Esophagus muscularis mucosa (tissue), 4 donors: ENCODE data around the gene ITGBL1. TPM values are rescaled to one million over a fixed set of nuclear protein-coding genes. Genes with fewer than 3 reads are reported as not detected.

Experiments used
- DNase-seq: peaks from one replicate; pipeline ENCODE4 v3.0.0-alpha.2; 2017; ENCODE audit errors: extremely low spot score
- H3K27ac ChIP-seq, 4 donors: fragments of 200-600 bp; sonication (generic); replicated peaks in 1 of 4; 1 replicate in 3 of 4; 2 replicates in 1 of 4; pipeline ENCODE4 v1.5.1; 2016 to 2019; ENCODE audit warnings: mild to moderate bottlenecking in 1 of 4
- H3K27me3 ChIP-seq, 4 donors: fragments of 200-600 bp; sonication (generic); one replicate each; pipeline versions ENCODE4 v1.5.1 to v1.6.0; 2016 to 2019
- H3K36me3 ChIP-seq, 4 donors: fragments of 200-600 bp; sonication (generic); one replicate each; pipeline ENCODE4 v1.5.1; 2016 to 2019
- H3K4me1 ChIP-seq, 4 donors: fragments of 200-600 bp; sonication (generic); one replicate each; pipeline ENCODE4 v1.5.1; 2016 to 2019
- H3K4me3 ChIP-seq, 4 donors: fragments of 200-600 bp; sonication (generic); 1 replicate in 2 of 4; 2 replicates in 2 of 4; pipeline ENCODE4 v1.5.1; 2016 to 2019; ENCODE audit warnings: mild to moderate bottlenecking in 4 of 4, moderate library complexity in 1 of 4
- H3K9me3 ChIP-seq, 4 donors: fragments of 200-600 bp; sonication (generic); 1 replicate in 3 of 4; 2 replicates in 1 of 4; pipeline ENCODE4 v1.5.1; 2016 to 2019
- EP300 ChIP-seq: sonication (generic); formaldehyde crosslinking; IDR thresholded peaks from one replicate; pipeline ENCODE4 v1.6.1; 2017; ENCODE audit warnings: antibody characterized with exemption
- POLR2A ChIP-seq: fragments of 450-650 bp; IDR thresholded peaks from one replicate; pipeline ENCODE4 v1.6.1; 2017; ENCODE audit warnings: antibody characterized with exemption, moderate library complexity, mild to moderate bottlenecking, low read depth
- POLR2AphosphoS5 ChIP-seq, 2 donors: sonication (generic); formaldehyde crosslinking; IDR thresholded peaks; one replicate each; pipeline ENCODE4 v1.6.1; 2017; ENCODE audit warnings: antibody characterized with exemption in 2 of 2
- WGBS: methylation state at CpG from one replicate; pipeline ENCODE4 v1.1.5; 2018; 5-methylcytosine and 5-hydroxymethylcytosine counted together
- intact Hi-C: fragments of 100-400 bp; cut with DNase I; formaldehyde crosslinking; loops from one replicate; pipeline ENCODE4 v1.15.1; 2023
- total RNA-seq, 4 donors: library from RNA; depleted of rRNA; stranded (reverse); fragments of >200 nt; gene quantifications; one replicate each; pipeline versions ENCODE4 v1.1.0 to v1.2.1, GENCODE V29; 2016
- TF ChIP-seq, protein P1 (sequence below), 3 experiments: fragments of 200-600 bp in 2 of 3; fragments of 450-650 bp in 1 of 3; sonication (generic) in 2 of 3; IDR thresholded peaks; one replicate each; pipeline ENCODE4 v1.5.1; 2017 to 2019; ENCODE audit warnings: antibody characterized with exemption in 3 of 3, mild to moderate bottlenecking in 2 of 3, moderate library complexity in 1 of 3

The ITGBL1 gene
- total RNA-seq, 4 donors from 2014 or later = 8.3 to 20.0 (median 13.8) TPM

DNA sequence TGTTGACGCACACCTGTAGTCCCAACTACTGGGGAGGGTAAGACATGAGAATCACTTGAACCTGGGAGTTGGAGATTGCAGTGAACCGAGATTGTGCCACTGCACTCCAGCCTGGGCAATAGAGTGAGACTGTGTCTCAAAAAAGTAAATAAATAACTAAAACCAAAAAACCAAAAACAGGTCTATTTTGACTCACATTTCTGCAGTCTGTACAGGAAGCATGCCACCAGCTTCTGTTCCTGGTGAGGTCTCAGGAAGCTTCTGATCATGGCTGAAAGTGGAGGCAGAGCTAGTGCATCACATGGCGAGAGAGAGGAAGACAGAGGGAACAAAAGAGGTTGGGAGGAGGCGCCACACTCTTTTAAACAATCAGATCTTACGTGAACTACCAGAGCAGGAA lies 142.5 kb downstream of the ITGBL1 start:
- no peak for DNase-seq
- intact Hi-C loops = no loop called here
- TF ChIP-seq, protein P1, sequence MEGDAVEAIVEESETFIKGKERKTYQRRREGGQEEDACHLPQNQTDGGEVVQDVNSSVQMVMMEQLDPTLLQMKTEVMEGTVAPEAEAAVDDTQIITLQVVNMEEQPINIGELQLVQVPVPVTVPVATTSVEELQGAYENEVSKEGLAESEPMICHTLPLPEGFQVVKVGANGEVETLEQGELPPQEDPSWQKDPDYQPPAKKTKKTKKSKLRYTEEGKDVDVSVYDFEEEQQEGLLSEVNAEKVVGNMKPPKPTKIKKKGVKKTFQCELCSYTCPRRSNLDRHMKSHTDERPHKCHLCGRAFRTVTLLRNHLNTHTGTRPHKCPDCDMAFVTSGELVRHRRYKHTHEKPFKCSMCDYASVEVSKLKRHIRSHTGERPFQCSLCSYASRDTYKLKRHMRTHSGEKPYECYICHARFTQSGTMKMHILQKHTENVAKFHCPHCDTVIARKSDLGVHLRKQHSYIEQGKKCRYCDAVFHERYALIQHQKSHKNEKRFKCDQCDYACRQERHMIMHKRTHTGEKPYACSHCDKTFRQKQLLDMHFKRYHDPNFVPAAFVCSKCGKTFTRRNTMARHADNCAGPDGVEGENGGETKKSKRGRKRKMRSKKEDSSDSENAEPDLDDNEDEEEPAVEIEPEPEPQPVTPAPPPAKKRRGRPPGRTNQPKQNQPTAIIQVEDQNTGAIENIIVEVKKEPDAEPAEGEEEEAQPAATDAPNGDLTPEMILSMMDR (IDR thresholded peaks at IDR 0.05) = no peak
- TF ChIP-seq POLR2A = no peak
- TF ChIP-seq POLR2AphosphoS5 (IDR thresholded peaks at IDR 0.05) = no peak
- TF ChIP-seq EP300 = no peak
- 88% methylated on average over 5 of the region's 5 CpGs for WGBS
- no peaks in the 10 kb centered on the region for H3K9me3 ChIP-seq
- no peak overlapping the region for H3K27ac ChIP-seq
- no peaks in the 10 kb centered on the region for H3K4me1 ChIP-seq
- H3K36me3 ChIP-seq = no peaks in the 10 kb centered on the region
- H3K27me3 ChIP-seq = no peaks in the 10 kb centered on the region
- H3K4me3 ChIP-seq = no peak overlapping the region

DNA sequence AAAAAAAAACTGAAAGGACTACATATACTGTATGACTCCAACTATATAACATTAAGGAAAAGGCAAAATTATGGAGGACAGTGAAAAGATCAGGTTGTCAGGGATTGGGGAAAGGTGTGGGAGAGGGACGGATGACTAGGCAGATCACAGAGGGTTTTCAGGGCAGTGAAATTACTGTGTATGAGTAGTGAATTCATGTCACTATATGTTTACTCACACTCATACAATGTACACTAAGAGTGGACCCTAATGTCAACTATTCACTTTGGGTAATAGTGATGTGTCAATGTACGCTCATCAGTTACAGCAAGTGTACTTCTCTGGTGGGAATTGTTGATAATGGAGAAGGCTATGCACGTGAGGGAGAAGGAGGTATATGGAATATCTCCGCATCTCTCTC lies 144.3 kb downstream of the ITGBL1 start:
- Histone ChIP-seq H3K4me3 (no peak overlapping the region), H3K27me3 (no peaks in the 10 kb centered on the region), H3K27ac (no peak overlapping the region), H3K4me1 (no peaks in the 10 kb centered on the region), H3K9me3 (no peaks in the 10 kb centered on the region), H3K36me3 (no peaks in the 10 kb centered on the region)
- DNase-seq = no peak
- no peak for TF ChIP-seq EP300
- TF ChIP-seq POLR2A = no peak
- TF ChIP-seq, protein P1 (IDR thresholded peaks at IDR 0.05) = no peak
- TF ChIP-seq POLR2AphosphoS5 (IDR thresholded peaks at IDR 0.05) = no peak
- 71% methylated on average over 4 of the region's 4 CpGs for WGBS
- intact Hi-C loops = no loop called here

DNA sequence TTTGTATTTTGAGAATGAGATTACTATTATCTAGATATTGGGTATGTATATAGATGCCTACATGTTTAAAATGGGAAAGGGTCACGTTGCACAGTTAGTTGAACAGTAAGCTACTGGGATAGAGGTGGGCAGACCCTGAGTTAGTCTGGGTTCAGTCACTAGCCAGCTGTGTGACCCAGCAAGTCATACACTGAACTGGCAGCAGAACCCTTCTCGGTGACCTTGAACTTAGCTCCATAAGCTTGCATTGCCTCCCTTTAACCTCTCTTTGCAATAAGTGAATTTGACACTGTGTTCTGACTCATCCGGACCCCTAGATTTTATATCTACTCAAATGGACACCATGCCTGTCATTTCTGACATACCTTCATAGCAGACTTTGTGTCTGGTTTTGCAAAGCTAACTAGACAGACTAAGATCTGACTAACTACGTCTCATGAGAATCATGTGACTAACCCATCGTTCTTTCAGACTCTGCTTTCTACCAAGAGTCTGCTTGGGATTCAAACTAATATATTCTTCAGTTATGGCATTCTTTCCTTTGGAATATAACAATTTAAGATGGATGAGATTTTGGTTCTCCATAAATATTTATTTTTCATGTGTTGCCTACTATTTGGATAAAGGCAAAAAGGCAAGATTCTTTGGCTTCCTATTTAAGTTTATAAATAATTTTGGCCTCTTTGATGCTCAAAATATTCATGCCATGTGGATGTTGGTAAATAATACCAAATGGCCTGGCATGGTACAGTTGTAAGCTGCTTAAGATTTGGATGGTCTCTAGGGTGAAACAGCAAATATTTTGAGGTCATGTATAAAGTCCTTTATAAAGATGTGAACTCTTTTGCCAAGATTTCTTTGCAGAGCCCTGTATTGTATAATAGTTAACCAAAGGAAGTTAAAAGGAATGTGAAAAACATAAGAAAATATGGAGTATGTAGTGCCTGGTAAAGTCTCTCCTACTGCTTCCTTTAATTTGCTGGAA lies 159.3 kb downstream of the ITGBL1 start:
- no peaks in the 10 kb centered on the region for H3K36me3 ChIP-seq
- no peaks in the 10 kb centered on the region for H3K9me3 ChIP-seq
- 85% methylated on average over 5 of the region's 5 CpGs for WGBS
- intact Hi-C loops = no loop called here
- H3K27me3 ChIP-seq = no peaks in the 10 kb centered on the region
- H3K4me3 ChIP-seq = no peak overlapping the region
- DNase-seq = no peak
- no peaks in the 10 kb centered on the region for H3K4me1 ChIP-seq
- no peak for TF ChIP-seq POLR2A
- no peak overlapping the region for H3K27ac ChIP-seq

DNA sequence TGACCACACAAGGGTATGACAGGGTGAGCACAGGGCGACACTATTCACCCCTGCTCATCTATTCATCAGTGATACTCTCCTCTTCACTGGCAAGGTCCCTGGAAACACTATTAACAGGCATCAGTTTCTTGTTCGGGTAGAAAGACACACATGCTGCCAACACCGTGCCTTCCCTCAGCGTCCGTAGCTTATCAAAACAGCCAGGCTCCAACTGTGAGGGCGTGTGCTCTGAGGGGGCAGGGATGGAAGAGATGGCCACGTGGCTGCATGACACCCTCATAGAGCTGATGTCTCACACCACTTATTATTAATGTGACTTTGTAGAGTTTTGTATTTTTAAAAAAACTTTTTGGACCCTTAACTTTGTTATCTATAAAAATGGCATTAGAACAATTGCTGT lies 160.3 kb downstream of the ITGBL1 start:
- Histone ChIP-seq H3K4me1 (no peaks in the 10 kb centered on the region), H3K27me3 (no peaks in the 10 kb centered on the region), H3K27ac (no peak overlapping the region), H3K9me3 (no peaks in the 10 kb centered on the region), H3K4me3 (no peak overlapping the region), H3K36me3 (no peaks in the 10 kb centered on the region)
- no peak for DNase-seq
- intact Hi-C loops = no loop called here
- 19% methylated on average over 7 of the region's 7 CpGs for WGBS
- TF ChIP-seq, protein P1 (IDR thresholded peaks at IDR 0.05) = no peak
- TF ChIP-seq POLR2A (no peak), EP300 (no peak), POLR2AphosphoS5 (IDR thresholded peaks at IDR 0.05) (no peak)

DNA sequence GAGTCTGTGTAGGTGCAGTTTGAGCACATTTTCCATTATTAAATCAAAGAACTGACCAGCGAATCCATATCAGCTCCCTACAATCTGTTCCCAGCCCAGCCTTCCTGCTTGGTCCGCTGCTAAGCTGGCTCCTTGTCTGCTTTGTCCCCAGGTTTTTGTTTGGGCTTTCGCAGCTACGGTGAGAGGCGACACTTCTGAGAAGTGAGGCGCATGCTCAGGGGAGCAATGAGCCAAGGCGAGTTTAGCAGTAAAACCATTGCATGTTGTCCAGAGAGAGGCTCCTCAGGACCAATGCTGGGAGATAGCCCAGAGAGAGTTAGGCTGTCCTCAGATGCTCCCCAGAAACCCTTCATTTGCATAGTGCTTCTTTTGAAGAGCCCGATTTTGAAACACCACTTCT lies 162.0 kb downstream of the ITGBL1 start:
- Histone ChIP-seq H3K36me3 (no peaks in the 10 kb centered on the region), H3K4me3 (no peak overlapping the region), H3K4me1 (no peaks in the 10 kb centered on the region), H3K27me3 (no peaks in the 10 kb centered on the region), H3K27ac (no peak overlapping the region), H3K9me3 (no peaks in the 10 kb centered on the region)
- TF ChIP-seq POLR2A = no peak
- TF ChIP-seq EP300 = no peak
- TF ChIP-seq, protein P1 (IDR thresholded peaks at IDR 0.05) = no peak
- TF ChIP-seq POLR2AphosphoS5 (IDR thresholded peaks at IDR 0.05) = no peak
- DNase-seq = no peak
- 80% methylated on average over 8 of the region's 8 CpGs for whole genome bisulfite sequencing
- intact Hi-C loops = no loop called here
